Mucosa of descending colon (tissue), 3 donors: ENCODE results near the gene RNF212B. TPM values are rescaled to one million over a fixed set of nuclear protein-coding genes. Genes with fewer than 3 reads are reported as not detected.
A peak's percentile ranks its signal among the peaks of the same experiment; 100 is the strongest.
"Not testable (repeated sequence)": the region's sequence is repeated elsewhere in the genome, so short reads cannot be mapped to it uniquely, and the experiment has no call there.

Experiments
- ATAC-seq: fragments of 200-7000 bp; cut with Tn5 transposase; one replicate; pipeline ENCODE4 v1.9.1; 2020; ENCODE audit warnings: mild to moderate bottlenecking, moderate library complexity
- DNase-seq, 3 donors: peaks; one replicate each; pipeline ENCODE4 v3.0.0-alpha.2; 2020
- H3K36me3 ChIP-seq: fragments of 200-600 bp; one replicate; pipeline ENCODE4 v1.8.0; 2021; ENCODE audit warnings: low read depth, mild to moderate bottlenecking
- H3K4me1 ChIP-seq: fragments of 200-600 bp; one replicate; pipeline ENCODE4 v1.8.0; 2021; ENCODE audit warnings: low read depth, mild to moderate bottlenecking
- H3K4me3 ChIP-seq: fragments of 200-600 bp; one replicate; pipeline ENCODE4 v1.8.0; 2021; ENCODE audit warnings: mild to moderate bottlenecking
- H3K9me3 ChIP-seq: fragments of 200-600 bp; one replicate; pipeline ENCODE4 v1.8.0; 2021; ENCODE audit warnings: mild to moderate bottlenecking
- CTCF ChIP-seq: fragments of 200-600 bp; IDR thresholded peaks from one replicate; pipeline ENCODE4 v1.8.0; 2022; ENCODE audit warnings: antibody characterized with exemption, mild to moderate bottlenecking
- intact Hi-C, 2 donors: fragments of 100-400 bp; cut with DNase I in 1 of 2; cut with micrococcal nuclease in 1 of 2; formaldehyde crosslinking; loops; one replicate each; pipeline versions ENCODE4 v1.11.0 to v1.11.1; 2022; cut with DNase I, micrococcal nuclease
- long read RNA-seq, 2 donors: library from polyadenylated mRNA; unstranded; transcript quantifications; one replicate each; pipeline ENCODE4 v2.0.0, GENCODE V29; 2019 to 2021
- total RNA-seq, 3 donors: library from RNA; stranded (reverse); fragmentation: NEBNext Ultra II Directional in 2 of 3; extraction: Animal tissue kit (Norgen Biotek cat#: 25700) in 2 of 3; gene quantifications; one replicate each; pipeline versions ENCODE4 v1.2.1 to v1.2.4, GENCODE V29; 2021 to 2023
- donor health status: DM: no; HTN: no; CAD: no; lungs with moderate emphysema.
- donor health status: DM: no; HTN: no; CAD: no.
- donor health status: DM: no; HTN: yes; CAD: no.

Gene RNF212B
- not detected for total RNA-seq
- long read RNA-seq, donor 1, partial matches to known transcripts = 0 of 1 reads
- long read RNA-seq, donor 1, other reads (novel, unspliced or antisense) = 1 of 1 reads
- long read RNA-seq, donor 2 = 0 reads

- H3K4me3 ChIP-seq = no peak within 1 kb of the TSS
- DNase-seq (peak; percentile 92 to 98 (median 96)), ATAC-seq (peak; percentile 100)
- no peak for TF ChIP-seq CTCF
- no peaks in the 10 kb centered on the region for H3K4me1 ChIP-seq
- no peaks in the 10 kb centered on the region for H3K36me3 ChIP-seq
- intact Hi-C loops = no loop called here
- H3K9me3 ChIP-seq = no peaks in the 10 kb centered on the region
Measured at GRCh38 chr14:23237772-23238594, at the start of gene RNF212B. Gene RNF212B (plus strand): TSS chr14:23237936. CDS start chr14:23240346, 2,410 bp downstream.

GRCh38 chr14:23193432-23193831 lies 44.3 kb upstream of the RNF212B start:
- ATAC-seq (no peak), DNase-seq (no peak)
- intact Hi-C loops = no loop called here
- TF ChIP-seq CTCF = no peak
- H3K9me3 ChIP-seq = no peaks in the 10 kb centered on the region
- H3K4me3 ChIP-seq = no peak overlapping the region
- H3K36me3 ChIP-seq = no peaks in the 10 kb centered on the region
- peaks cover 4% of the 10 kb centered on the region for H3K4me1 ChIP-seq

GRCh38 chr14:23195552-23196101 lies 42.1 kb upstream of the RNF212B start:
- Histone ChIP-seq H3K36me3 (no peaks in the 10 kb centered on the region), H3K9me3 (no peaks in the 10 kb centered on the region), H3K4me3 (no peak overlapping the region), H3K4me1 (peaks cover 4% of the 10 kb centered on the region)
- DNase-seq (no peak), ATAC-seq (peak; percentile 21)
- intact Hi-C loops = no loop called here
- no peak for TF ChIP-seq CTCF

- H3K4me1 ChIP-seq, H3K4me3 ChIP-seq, intact Hi-C loops, ATAC-seq, H3K36me3 ChIP-seq, H3K9me3 ChIP-seq, DNase-seq: not testable (repeated sequence)
Measured at GRCh38 chr14:23196487-23196886, 41.2 kb upstream of the RNF212B start.

- H3K4me3 ChIP-seq, H3K4me1 ChIP-seq, H3K9me3 ChIP-seq, intact Hi-C loops, H3K36me3 ChIP-seq, ATAC-seq, DNase-seq: not testable (repeated sequence)
Measured at GRCh38 chr14:23199141-23199540, 38.6 kb upstream of the RNF212B start.

GRCh38 chr14:23202001-23202400 lies 35.7 kb upstream of the RNF212B start:
- DNase-seq (no peak), ATAC-seq (no peak)
- Histone ChIP-seq H3K36me3 (no peaks in the 10 kb centered on the region), H3K9me3 (no peaks in the 10 kb centered on the region), H3K4me3 (no peak overlapping the region), H3K4me1 (no peaks in the 10 kb centered on the region)
- TF ChIP-seq CTCF = no peak
- intact Hi-C loops = no loop called here
